Stimulated activated CD4-positive, alpha-beta T cell treated with anti-CD3 and anti-CD28 coated beads, Interleukin-1b, Interleukin-23, amount 100 ng/mL, for 4 hours (primary cell): ENCODE results near the gene PPAN.

Experiments
- DNase-seq, 2 donors: peaks; one replicate each; pipeline ENCODE4 v3.0.0-alpha.2; 2020; ENCODE audit warnings: low read depth in 2 of 2

The PPAN gene

GRCh38 chr19:10139952-10140351 is 33.8 kb downstream of the PPAN start:
- DNase-seq = no peak

GRCh38 chr19:10141479-10141878 is 35.3 kb downstream of the PPAN start:
- no peak for DNase-seq

GRCh38 chr19:10141973-10142372 is 35.8 kb downstream of the PPAN start:
- no peak for DNase-seq

- DNase-seq = peak in 1 of 2 donors; percentile 15
These were observed 36.7 kb downstream of the PPAN start for GRCh38 chr19:10142701-10143375.

GRCh38 chr19:10143681-10144080 is 37.5 kb downstream of the PPAN start:
- DNase-seq = no peak

GRCh38 chr19:10144361-10144760 is 38.2 kb downstream of the PPAN start:
- no peak for DNase-seq

- no peak for DNase-seq
These were observed 38.9 kb downstream of the PPAN start for GRCh38 chr19:10145031-10145430.

- no peak for DNase-seq
These were observed 40.0 kb downstream of the PPAN start for GRCh38 chr19:10146142-10146541.

GRCh38 chr19:10149427-10149826 is 43.3 kb downstream of the PPAN start:
- DNase-seq = no peak

GRCh38 chr19:10151521-10151920 is 45.4 kb downstream of the PPAN start:
- DNase-seq = no peak

GRCh38 chr19:10152100-10152499 is 45.9 kb downstream of the PPAN start:
- no peak for DNase-seq

- DNase-seq = no peak
These were observed 49.7 kb downstream of the PPAN start for GRCh38 chr19:10155839-10156238.

GRCh38 chr19:10158071-10158470 is 51.9 kb downstream of the PPAN start:
- DNase-seq = no peak

- DNase-seq = no peak
These were observed 52.3 kb downstream of the PPAN start for GRCh38 chr19:10158485-10158884.

- no peak for DNase-seq
These were observed 53.4 kb downstream of the PPAN start for GRCh38 chr19:10159610-10160009.
